ENCODE measurements around the gene SIGLEC9.

Gene SIGLEC9

GRCh38 chr19:51097796-51098195 is 26.9 kb upstream of the SIGLEC9 start:
- DNase-seq: no peak

GRCh38 chr19:51098365-51099046 is 26.2 kb upstream of the SIGLEC9 start:
- DNase-seq: no peak

GRCh38 chr19:51099047-51099382 is 25.7 kb upstream of the SIGLEC9 start:
- DNase-seq: no peak

GRCh38 chr19:51100601-51101000 is 24.1 kb upstream of the SIGLEC9 start:
- no peak for DNase-seq

- DNase-seq: no peak
These were observed 23.4 kb upstream of the SIGLEC9 start for GRCh38 chr19:51101171-51101865.

GRCh38 chr19:51102991-51103390 is 21.7 kb upstream of the SIGLEC9 start:
- DNase-seq: no peak

- DNase-seq: no peak
These were observed 20.8 kb upstream of the SIGLEC9 start for GRCh38 chr19:51103926-51104341.

- no peak for DNase-seq
These were observed 17.2 kb upstream of the SIGLEC9 start for GRCh38 chr19:51107406-51108065.

GRCh38 chr19:51108066-51108804 is 16.5 kb upstream of the SIGLEC9 start, which contains the start of gene CTU1:
Gene CTU1, minus strand, starts transcription at chr19:51108409. Its CDS starts 3,840 bp downstream, at chr19:51104569.
- peak; percentile 95 for DNase-seq

GRCh38 chr19:51108805-51109146 is 15.9 kb upstream of the SIGLEC9 start:
- no peak for DNase-seq

GRCh38 chr19:51110666-51110971 is 14.1 kb upstream of the SIGLEC9 start:
- no peak for DNase-seq

- DNase-seq: no peak
These were observed 13.1 kb upstream of the SIGLEC9 start for GRCh38 chr19:51111606-51112005.

- DNase-seq: no peak
These were observed 10.5 kb upstream of the SIGLEC9 start for GRCh38 chr19:51114087-51114729.

- no peak for DNase-seq
These were observed 7.9 kb upstream of the SIGLEC9 start for GRCh38 chr19:51116736-51117286.

GRCh38 chr19:51119101-51119500 is 5.6 kb upstream of the SIGLEC9 start:
- DNase-seq: no peak

- no peak for DNase-seq
These were observed 5.1 kb upstream of the SIGLEC9 start for GRCh38 chr19:51119611-51120010.

GRCh38 chr19:51120160-51120559 is 4.5 kb upstream of the SIGLEC9 start:
- no peak for DNase-seq

GRCh38 chr19:51121257-51121656 is 3.4 kb upstream of the SIGLEC9 start:
- no peak for DNase-seq

- DNase-seq: no peak
These were observed 2.4 kb upstream of the SIGLEC9 start for GRCh38 chr19:51122112-51122981.

- DNase-seq: no peak
These were observed 1.3 kb upstream of the SIGLEC9 start for GRCh38 chr19:51123381-51123800.

GRCh38 chr19:51123802-51124201 is 904 bp upstream of the SIGLEC9 start:
- DNase-seq: no peak

GRCh38 chr19:51124216-51124615 is 490 bp upstream of the SIGLEC9 start:
- DNase-seq: no peak

Data from NCI-H2081 treated with DMSO at 0.1 percent for 48 hours (cell line).